H7 (cell line): ENCODE results near the gene CFD. TPM values are rescaled to one million over a fixed set of nuclear protein-coding genes. Genes with fewer than 3 reads are reported as not detected.
A peak's percentile ranks its signal among the peaks of the same experiment; 100 is the strongest.

Experiments
- DNase-seq: peaks from one replicate; pipeline ENCODE4 v3.0.0; 2012
- H3K27me3 ChIP-seq: 2 replicates; pipeline ENCODE4 v1.6.0; 2011; ENCODE audit warnings: mild to moderate bottlenecking, low read length; ENCODE audit not compliant: control insufficient read depth, insufficient read depth
- H3K36me3 ChIP-seq: replicated peaks from 2 replicates; pipeline ENCODE4 v1.5.1; 2011; ENCODE audit warnings: low read length; ENCODE audit not compliant: control insufficient read depth, insufficient read depth
- H3K4me3 ChIP-seq: 2 replicates; pipeline ENCODE4 v1.5.1; 2011; ENCODE audit warnings: low read depth, mild to moderate bottlenecking, control low read depth, low read length, moderate library complexity; ENCODE audit not compliant: insufficient read depth
- total RNA-seq: library from RNA; depleted of rRNA; stranded (reverse); fragments of >200 nt; shearing (Covaris generic); gene quantifications from 2 replicates; pipeline ENCODE4 v1.2.3, GENCODE V29; 2014; rRNA removed

CFD gene
- 1.4 and 1.5 TPM in 2 replicates for total RNA-seq

DNA sequence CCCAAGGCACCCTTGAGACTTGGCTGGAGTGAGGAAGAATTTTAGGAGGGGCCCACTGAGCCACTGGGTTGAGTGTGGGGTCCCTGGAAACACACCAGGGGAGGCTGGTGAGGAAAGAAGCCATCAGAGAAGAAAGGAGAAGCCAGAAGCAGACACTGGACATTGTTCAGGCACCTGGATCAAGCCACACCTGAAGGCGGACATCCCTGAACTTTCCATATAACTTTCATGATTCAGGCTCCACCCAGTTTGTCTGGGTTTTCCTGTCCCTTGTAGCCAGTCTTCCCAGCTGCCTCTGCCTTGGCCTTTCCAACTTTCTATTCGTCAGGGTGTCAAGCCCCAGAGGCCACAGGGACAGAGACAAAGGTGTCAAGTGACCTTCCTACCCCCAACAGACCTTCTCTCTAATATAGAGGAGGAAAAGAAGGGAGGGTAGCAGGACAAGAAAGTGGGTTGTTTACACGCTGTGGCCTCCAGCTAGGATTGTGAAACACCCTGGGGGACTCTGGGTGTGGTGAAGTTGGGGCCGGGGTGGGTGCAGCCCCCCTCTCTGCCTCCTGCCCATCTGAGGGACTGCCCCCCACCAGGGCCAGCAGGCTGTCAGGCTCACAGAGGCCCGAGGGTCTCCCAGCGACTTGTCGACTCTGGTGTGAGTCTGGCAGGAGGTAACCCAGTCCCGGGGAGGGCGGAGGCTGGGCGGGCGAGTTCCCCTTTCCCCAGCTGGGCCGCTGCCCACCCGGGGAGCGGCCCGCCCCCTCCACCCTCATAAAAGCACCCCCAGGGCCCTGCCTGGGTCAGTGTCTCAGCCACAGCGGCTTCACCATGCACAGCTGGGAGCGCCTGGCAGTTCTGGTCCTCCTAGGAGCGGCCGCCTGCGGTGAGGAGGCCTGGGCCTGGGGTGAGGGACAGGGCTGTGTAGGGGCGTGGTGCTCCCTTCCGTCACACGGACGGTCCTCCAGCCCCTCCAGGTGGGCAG is at the start of gene CFD:
TSS of gene CFD (plus strand) at position 797 of the 976 bp plus-strand sequence. CDS start at position 823, 26 bp downstream.
- peak within 1 kb of the TSS; percentile 52 for H3K4me3 ChIP-seq
- no peaks in the 10 kb centered on the region for H3K36me3 ChIP-seq
- peak; percentile 58 for DNase-seq
- H3K27me3 ChIP-seq: peaks cover 28% of the 10 kb centered on the region

DNA sequence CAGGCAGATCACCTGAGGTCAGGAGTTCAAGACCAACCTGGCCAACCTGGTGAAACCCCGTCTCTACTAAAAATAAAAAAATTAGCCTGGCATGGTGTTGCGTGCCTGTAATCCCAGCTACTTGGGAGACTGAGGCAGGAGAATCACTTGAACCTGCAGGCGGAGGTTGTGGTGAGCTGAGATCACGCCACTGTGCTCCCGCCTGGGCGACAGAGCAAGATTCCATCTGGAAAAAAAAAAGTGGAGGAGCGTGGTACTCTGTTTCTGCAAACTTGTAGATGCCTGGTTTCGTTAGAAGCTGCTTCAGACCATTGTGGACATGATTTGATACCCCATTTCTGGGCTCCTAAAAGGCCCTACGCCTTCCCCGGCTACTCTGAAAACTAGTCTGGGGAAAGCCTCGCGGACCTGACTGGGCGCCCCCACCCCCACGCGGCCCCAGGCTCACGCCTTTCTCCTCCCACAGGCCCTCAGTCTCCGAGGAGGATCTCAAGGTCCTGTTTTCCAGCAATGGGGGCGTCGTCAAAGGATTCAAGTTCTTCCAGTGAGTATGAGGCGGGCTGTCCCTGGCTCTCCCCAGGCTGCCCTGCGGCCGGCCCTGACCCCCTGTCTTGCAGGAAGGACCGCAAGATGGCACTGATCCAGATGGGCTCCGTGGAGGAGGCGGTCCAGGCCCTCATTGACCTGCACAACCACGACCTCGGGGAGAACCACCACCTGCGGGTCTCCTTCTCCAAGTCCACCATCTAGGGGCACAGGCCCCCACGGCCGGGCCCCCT is 49.2 kb upstream of the CFD start:
- DNase-seq: peak; percentile 65
- no peaks in the 10 kb centered on the region for H3K27me3 ChIP-seq
- no peak overlapping the region for H3K4me3 ChIP-seq
- peaks cover 30% of the 10 kb centered on the region for H3K36me3 ChIP-seq

DNA sequence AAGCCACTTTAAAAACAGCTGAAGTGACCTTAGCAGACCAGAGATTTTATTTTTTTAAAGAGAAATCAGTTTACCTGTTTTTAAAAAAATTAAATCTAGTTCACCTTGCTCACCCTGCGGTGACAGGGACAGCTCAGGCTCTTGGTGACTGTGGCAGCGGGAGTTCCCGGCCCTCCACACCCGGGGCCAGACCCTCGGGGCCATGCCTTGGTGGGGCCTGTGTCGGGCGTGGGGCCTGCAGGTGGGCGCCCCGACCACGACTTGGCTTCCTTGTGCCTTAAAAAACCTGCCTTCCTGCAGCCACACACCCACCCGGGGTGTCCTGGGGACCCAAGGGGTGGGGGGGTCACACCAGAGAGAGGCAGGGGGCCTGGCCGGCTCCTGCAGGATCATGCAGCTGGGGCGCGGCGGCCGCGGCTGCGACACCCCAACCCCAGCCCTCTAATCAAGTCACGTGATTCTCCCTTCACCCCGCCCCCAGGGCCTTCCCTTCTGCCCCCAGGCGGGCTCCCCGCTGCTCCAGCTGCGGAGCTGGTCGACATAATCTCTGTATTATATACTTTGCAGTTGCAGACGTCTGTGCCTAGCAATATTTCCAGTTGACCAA is 48.5 kb upstream of the CFD start:
- peak; percentile 80 for DNase-seq
- Histone ChIP-seq H3K4me3 (no peak overlapping the region), H3K36me3 (peaks cover 26% of the 10 kb centered on the region)

DNA sequence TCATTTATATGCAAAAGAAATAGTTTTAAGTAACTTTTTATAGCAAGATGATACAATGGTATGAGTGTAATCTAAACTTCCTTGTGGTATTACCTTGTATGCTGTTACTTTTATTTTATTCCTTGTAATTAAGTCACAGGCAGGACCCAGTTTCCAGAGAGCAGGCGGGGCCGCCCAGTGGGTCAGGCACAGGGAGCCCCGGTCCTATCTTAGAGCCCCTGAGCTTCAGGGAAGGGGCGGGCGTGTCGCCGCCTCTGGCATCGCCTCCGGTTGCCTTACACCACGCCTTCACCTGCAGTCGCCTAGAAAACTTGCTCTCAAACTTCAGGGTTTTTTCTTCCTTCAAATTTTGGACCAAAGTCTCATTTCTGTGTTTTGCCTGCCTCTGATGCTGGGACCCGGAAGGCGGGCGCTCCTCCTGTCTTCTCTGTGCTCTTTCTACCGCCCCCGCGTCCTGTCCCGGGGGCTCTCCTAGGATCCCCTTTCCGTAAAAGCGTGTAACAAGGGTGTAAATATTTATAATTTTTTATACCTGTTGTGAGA is 47.9 kb upstream of the CFD start:
- no peaks in the 10 kb centered on the region for H3K27me3 ChIP-seq
- peaks cover 26% of the 10 kb centered on the region for H3K36me3 ChIP-seq
- no peak for DNase-seq
- H3K4me3 ChIP-seq: no peak overlapping the region

More for the DNA sequence above, 48.5 kb upstream of the CFD start:
- H3K27me3 ChIP-seq: no peaks in the 10 kb centered on the region

DNA sequence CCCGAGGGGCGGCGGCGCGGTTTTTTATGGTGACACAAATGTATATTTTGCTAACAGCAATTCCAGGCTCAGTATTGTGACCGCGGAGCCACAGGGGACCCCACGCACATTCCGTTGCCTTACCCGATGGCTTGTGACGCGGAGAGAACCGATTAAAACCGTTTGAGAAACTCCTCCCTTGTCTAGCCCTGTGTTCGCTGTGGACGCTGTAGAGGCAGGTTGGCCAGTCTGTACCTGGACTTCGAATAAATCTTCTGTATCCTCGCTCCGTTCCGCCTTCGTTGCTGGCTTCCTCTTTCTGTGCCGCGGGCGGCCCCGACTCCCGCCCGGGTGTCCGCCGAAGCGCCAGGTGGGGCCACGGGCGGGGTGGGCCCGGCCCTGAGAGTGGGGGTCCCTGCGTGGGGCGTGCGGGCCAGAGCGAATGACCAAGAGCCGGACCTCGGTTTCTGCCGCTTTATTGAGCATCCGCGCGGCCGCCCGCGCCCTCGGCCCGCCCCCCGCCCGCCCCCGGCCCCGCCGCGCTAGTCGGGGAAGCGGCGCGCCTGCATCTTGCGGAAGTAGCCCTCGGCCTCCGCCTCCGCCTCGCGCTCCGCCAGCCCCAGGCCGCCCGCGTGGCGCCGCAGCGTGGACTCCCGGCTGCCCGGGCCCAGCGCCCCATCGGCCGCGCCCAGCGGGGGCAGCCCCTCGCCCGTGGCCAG is 47.3 kb upstream of the CFD start:
- peak; percentile 83 for DNase-seq
- peaks cover 22% of the 10 kb centered on the region for H3K36me3 ChIP-seq

DNA sequence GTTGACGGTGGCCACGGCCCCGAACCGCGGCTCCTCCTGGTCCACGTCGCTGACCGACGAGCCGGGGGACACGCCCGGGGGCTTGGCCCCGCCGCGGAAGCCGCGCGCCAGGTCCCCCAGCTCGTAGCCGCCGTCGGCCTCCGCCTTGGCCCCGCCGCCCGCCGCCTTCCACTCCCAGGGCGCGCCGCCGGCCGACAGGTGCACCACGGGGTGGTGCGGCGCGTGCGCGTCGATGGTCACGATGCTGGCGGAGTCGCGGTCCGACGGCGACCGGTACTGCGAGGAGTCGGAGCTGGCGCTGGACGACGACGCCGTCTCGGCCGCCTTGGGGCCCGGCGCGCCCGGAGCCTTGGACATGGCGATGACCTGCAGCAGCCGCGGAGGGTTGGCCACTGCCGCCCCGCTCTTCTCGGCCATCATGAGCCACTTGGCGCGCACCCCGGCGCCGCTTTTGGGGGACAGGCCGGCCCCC is 46.7 kb upstream of the CFD start:
- H3K36me3 ChIP-seq: peaks cover 17% of the 10 kb centered on the region
- H3K27me3 ChIP-seq: no peaks in the 10 kb centered on the region
- no peak overlapping the region for H3K4me3 ChIP-seq
- no peak for DNase-seq

More for the DNA sequence above, 47.3 kb upstream of the CFD start:
- Histone ChIP-seq H3K4me3 (no peak overlapping the region), H3K27me3 (no peaks in the 10 kb centered on the region)

DNA sequence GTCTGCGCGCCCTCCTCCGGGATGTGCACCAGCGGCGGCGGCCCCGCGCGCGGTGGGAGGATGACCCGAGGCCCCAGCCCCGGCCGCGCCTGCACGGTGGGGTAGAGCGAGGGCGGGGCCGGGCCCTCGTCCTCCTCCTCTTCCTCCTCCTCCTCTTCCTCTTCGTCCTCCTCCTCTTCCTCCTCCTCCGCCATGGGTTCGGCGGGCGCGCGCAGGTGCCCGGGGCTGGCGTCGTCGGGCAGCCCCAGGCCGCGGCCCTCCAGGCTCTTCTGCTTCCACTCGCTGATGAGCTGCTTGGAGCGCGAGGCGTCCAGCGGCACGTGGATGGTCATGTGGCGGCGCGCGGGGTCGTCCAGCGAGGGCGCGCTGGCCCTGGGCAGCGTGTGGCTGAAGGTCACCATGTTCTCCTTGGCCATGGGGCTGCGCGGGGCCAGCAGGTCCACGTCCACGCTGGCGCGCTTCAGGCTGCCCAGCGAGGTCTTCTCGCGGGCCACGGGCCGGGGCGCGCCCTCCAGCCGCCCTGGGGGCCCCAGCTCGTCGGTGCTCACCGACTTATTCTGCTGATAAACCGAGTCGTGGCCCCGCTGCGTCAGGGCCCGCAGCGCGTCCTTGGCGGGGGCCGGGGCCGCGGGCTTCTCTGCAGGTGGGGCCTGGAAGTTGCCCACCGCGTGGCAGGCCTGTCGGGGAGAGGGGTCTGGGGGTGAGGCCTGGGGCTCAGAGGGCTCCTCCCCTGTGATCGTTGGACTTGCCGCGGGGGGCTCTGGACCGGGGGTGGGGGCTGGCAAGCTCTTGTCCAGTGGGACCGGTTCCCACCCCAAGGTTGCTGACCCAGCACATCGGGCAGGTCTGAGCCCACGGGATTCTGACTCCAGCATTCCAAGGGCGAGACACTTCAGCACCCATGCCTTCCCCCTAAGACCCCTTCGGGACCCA is 46.0 kb upstream of the CFD start:
- Histone ChIP-seq H3K36me3 (peaks cover 15% of the 10 kb centered on the region), H3K27me3 (no peaks in the 10 kb centered on the region), H3K4me3 (no peak overlapping the region)
- DNase-seq: peak; percentile 79

DNA sequence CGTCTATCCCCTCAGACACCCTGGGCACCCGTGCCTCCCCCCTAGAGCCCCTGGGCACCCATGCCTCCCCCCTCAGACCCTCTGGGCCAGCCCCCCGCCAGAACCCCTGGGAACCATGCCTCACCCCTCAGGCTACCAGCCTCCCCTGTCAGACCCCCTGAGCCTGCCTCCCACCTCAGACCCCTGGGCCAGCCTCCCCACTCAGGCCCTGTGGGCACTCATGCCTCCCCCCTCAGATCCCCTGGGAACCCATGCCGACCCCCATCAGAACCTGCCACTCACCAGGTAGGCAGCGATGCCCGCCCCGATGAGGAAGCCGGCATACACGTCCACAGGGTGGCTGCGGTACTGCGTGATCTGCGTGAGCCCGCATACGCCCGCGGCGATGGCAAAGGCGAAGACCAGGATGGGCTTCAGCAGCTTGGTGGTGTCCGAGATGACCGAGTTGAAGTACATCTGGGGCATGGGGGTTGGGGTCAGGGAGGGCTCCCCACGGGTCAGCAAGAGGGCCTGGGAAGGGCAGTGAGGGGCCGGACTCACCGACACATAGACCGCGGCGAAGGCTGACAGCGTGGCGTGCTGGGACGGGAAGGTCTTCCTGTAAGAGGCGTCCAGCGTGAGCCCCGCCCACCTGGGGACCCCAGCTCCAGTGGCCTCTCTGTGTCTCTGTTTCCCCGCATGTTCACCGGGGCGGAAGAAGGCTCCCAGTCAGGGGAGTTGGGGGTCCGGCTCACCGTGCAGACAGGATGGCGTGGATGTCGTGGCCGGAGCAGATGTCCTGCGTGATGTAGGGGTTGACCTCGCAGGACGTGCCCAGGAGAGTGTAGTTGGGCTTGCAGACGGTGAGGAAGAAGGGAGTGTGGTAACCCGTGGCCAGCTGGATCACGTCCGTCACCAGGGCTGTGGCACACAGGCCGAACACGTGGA is 45.0 kb upstream of the CFD start:
- Histone ChIP-seq H3K4me3 (no peak overlapping the region), H3K27me3 (no peaks in the 10 kb centered on the region), H3K36me3 (peaks cover 11% of the 10 kb centered on the region)
- DNase-seq: peak; percentile 79

DNA sequence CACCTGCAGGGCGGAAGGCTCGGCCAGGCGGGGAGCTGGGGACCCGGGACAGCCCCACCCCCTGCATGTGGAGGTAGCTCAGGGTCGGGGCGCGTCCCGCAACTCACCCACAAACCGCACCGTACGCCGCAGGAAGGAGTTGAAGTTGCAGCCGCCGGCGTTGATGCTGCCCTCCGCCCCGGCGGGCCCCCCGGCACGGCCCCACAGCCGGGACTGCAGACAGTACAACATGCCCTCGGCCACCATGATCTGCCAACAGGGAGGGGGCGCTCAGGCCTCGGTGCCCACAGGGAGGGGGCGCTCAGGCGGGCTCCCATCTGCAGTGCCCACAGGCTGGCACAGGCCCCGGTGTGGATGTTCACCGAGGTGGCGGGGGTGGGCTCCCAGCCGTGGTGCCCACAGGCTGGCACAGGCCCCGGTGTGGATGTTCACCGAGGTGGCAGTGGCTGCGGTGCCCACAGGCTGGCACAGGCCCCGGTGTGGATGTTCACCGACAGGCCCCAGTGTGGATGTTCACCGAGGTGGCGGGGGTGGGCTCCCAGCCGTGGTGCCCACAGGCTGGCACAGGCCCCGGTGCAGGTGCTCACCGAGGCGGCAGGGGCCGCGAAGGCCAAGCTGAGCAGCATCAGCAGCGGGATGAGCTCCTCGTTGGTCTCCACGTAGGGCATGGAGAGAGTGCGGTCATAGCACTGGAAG is 44.2 kb upstream of the CFD start:
- DNase-seq: peak; percentile 84
- Histone ChIP-seq H3K36me3 (peaks cover 8% of the 10 kb centered on the region), H3K4me3 (no peak overlapping the region), H3K27me3 (no peaks in the 10 kb centered on the region)

DNA sequence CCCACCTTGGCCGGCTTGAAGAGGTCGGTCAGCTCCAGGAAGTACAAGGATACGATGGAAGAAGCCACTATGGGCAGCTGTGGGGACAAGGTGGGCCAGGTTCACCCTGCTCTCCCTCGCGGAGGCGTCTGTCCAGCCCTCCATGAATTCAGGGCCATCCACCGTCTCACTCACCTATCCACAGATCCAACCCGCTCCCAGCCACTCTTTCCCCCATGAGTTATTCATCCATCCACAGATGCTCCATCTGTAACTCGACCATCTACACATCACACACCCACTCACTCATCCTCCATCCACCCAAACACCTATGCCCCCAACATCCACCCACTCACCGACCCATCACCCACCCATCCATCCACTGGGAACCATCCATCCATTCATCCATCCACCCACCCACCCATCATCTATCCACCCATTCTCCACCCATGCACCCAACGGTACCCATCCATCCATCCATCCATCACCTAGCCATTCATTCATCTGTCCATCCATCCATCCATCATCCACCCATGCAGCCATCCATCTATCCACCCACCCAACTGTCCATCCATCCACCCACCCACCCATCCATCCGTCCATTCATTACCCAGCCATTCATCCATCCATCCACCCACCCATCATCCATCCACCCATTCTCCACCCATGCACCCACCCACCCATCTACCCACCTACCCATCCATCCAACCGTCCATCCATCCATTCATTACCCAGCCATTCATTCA is 43.5 kb upstream of the CFD start:
- DNase-seq: no peak
- no peaks in the 10 kb centered on the region; the same call in 1 of the 2 replicates for H3K27me3 ChIP-seq
- peaks cover 3% of the 10 kb centered on the region for H3K36me3 ChIP-seq
- no peak overlapping the region for H3K4me3 ChIP-seq

DNA sequence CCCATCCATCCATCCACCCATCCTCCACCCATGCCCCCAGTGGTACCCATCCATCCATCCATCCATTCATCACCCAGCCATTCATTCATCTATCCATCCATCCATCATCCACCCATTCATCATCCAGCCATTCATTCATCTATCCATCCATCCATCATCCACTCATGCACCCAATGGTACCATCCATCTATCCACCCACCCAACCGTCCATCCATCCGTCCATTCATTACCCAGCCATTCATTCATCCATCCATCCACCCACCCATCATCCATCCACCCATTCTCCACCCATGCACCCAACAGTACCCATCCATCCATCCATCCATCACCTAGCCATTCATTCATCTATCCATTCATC is 43.0 kb upstream of the CFD start:
- no peak overlapping the region for H3K4me3 ChIP-seq
- H3K36me3 ChIP-seq: peaks cover 2% of the 10 kb centered on the region
- no peak for DNase-seq
- H3K27me3 ChIP-seq: no peaks in the 10 kb centered on the region; the same call in 1 of the 2 replicates
